8988T (cell line): ENCODE data around the gene HOXC13.
A peak's percentile ranks its signal among the peaks of the same experiment; 100 is the strongest.

Source experiments
- DNase-seq: peaks from one replicate; pipeline ENCODE4 v3.0.0; 2011

Gene HOXC13

GRCh38 chr12:53939141-53940108 is 794 bp downstream of the HOXC13 start:
- DNase-seq = no peak

GRCh38 chr12:53940443-53941014 is 1.9 kb downstream of the HOXC13 start:
- DNase-seq = no peak

- no peak for DNase-seq
These were observed 2.6 kb downstream of the HOXC13 start for GRCh38 chr12:53941187-53941586.

GRCh38 chr12:53941750-53942149 is 3.1 kb downstream of the HOXC13 start:
- DNase-seq = no peak

GRCh38 chr12:53942467-53942997 is 3.9 kb downstream of the HOXC13 start:
- no peak for DNase-seq

GRCh38 chr12:53944209-53944608 is 5.6 kb downstream of the HOXC13 start:
- DNase-seq = no peak

- DNase-seq = no peak
These were observed 6.5 kb downstream of the HOXC13 start for GRCh38 chr12:53944907-53945847.

- DNase-seq = no peak
These were observed 9.1 kb downstream of the HOXC13 start for GRCh38 chr12:53947743-53948142.

GRCh38 chr12:53948650-53949593 is 10.3 kb downstream of the HOXC13 start:
- DNase-seq = peak; percentile 53

GRCh38 chr12:53949631-53950436 is 11.2 kb downstream of the HOXC13 start:
- DNase-seq = no peak

- peak; percentile 46 for DNase-seq
These were observed 11.8 kb downstream of the HOXC13 start for GRCh38 chr12:53950437-53950773.

- DNase-seq = no peak
These were observed 12.4 kb downstream of the HOXC13 start for GRCh38 chr12:53950789-53951576.

- DNase-seq = no peak
These were observed 13.1 kb downstream of the HOXC13 start for GRCh38 chr12:53951577-53952334.

GRCh38 chr12:53952335-53952694 is 13.7 kb downstream of the HOXC13 start:
- no peak for DNase-seq

- DNase-seq = peak; percentile 93
These were observed 14.5 kb downstream of the HOXC13 start for GRCh38 chr12:53952871-53953734.

- DNase-seq = no peak
These were observed 15.4 kb downstream of the HOXC13 start for GRCh38 chr12:53953831-53954693.

GRCh38 chr12:53954694-53955035 is 16.0 kb downstream of the HOXC13 start, which contains the start of gene HOXC12:
TSS of gene HOXC12 (plus strand) at chr12:53954903. CDS start at chr12:53954930, 27 bp downstream.
- no peak for DNase-seq
